IPS DF 4.7 (cell line): ENCODE data around the gene SERPINB11.
"Not testable (repeated sequence)": the region's sequence is repeated elsewhere in the genome, so short reads cannot be mapped to it uniquely, and the experiment has no call there.

Experiments used
- DNase-seq: peaks from one replicate; pipeline ENCODE4 v3.0.0-alpha.2; 2013; ENCODE audit warnings: low spot score; ENCODE audit errors: extremely low read depth

SERPINB11 gene, protein sequence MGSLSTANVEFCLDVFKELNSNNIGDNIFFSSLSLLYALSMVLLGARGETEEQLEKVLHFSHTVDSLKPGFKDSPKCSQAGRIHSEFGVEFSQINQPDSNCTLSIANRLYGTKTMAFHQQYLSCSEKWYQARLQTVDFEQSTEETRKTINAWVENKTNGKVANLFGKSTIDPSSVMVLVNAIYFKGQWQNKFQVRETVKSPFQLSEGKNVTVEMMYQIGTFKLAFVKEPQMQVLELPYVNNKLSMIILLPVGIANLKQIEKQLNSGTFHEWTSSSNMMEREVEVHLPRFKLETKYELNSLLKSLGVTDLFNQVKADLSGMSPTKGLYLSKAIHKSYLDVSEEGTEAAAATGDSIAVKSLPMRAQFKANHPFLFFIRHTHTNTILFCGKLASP

DNA sequence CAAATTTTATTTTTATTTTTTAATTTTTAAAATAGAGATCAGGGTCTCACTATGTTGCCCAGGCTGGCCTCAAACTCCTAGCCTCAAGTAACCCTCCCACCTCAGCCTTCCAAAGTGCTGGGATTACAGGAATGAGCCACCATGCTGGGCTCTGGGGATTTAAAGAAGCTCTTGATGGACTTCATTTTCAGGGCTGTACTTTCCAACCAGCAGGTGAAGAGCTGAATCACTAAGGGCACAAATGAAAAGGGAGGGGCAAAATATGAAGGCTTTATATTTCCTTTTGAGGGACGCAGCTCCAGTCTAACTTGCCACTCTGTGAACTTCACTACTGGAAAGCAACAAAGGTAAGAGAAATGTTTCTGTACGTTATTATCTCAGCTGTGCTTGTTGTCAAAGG, at the start of gene SERPINB11:
TSS of gene SERPINB11 (plus strand) at position 301 of the 400 bp plus-strand sequence. CDS start 7,234 bp downstream, outside the sequence.
- DNase-seq, result no peak

DNA sequence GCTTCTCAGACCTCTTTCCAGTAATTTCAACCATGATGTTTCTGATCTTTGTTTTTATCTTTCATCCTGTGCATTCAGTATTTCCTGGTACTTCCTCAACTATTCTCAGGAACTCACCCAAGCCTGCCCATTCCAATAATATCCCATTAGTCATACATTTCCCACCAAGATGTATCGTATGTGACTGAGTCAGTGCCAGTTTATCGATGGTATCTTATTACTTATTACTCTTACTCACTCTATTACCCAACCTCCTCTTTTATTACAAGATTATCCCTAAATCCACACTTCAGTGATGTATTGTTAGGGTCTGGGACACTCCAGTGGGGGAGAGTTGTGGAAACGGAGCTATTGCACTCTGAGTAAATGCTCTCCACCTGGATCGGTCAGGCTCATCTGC, 43.8 kb upstream of the SERPINB11 start:
- DNase-seq, result not testable (repeated sequence)

DNA sequence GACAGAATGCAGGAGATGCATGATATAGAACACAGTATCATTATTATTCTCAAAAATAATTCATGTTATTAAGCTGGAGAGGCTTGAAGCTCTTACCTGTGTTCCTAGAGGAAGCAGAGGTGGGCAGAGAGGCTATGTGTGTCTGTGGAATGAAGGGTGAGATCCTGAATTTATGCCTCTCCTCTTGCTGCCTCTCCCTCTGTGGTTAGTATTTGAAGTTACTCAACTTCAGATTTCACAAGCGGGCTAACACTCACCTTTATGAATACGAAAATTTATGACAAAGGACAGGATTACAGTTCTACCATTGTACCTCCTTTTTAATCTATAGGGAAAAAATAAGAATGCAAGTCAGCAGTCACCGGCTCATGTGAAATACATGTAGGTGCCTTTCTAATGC, 41.0 kb upstream of the SERPINB11 start, which contains the start of gene SERPINB3:
TSS of gene SERPINB3 (minus strand) at position 144 of the 400 bp plus-strand sequence. CDS start 677 bp downstream, outside the sequence.
- not testable (repeated sequence) for DNase-seq

DNA sequence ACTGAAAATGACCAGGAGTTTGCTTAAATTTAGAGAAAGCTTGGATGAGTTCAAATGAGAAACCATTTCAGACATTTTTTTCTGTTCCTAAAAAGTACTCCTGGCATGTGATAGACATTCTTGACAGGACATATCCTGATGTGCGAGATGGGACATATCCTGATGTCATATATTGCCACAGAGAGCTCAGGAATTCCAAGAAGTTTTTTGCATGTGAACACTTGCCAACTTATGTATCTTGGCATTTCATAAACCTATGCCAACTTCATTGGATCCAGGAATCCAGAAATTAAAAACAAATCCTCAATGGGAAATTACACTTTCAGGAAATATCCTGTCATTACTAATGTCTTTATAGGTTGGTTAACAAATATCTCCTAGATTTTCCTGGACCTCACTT, 38.2 kb upstream of the SERPINB11 start:
- no peak for DNase-seq

DNA sequence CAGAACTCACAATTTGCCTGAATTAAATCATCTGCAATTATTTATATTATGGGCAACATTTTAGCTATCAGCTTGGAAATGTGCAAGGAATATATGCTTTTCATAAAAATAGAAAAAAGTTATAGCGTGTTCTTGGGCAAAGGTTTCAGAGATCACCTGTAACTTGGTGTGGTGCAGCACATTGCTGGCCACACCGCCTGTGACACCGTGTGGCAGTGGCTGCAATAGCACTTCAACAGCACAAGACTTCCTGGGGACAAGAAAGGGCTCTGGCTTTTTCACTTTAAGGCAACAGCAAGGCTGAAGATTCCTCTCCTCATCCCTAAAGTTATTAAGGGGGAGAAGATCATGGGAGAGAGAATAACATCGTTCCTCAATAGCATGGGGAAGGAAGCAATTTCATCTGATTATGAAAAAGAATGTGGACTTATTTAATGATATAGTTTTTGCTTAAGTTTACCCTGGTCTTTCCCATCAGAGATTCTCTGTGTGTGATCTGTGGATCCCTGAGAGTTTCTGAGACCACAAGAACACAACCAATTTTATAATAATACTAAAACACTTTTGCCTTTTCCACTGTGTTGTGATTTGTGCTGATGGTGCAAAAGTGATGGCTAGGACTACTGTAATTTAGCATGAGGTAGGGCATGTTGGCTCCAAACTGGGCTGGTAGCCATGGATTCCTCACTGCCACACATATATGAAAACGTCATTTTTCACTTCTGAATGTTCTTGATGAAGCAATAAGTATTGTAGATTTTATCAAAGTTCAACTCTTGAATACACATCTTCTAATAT, 26.0 kb upstream of the SERPINB11 start:
- DNase-seq, result no peak

DNA sequence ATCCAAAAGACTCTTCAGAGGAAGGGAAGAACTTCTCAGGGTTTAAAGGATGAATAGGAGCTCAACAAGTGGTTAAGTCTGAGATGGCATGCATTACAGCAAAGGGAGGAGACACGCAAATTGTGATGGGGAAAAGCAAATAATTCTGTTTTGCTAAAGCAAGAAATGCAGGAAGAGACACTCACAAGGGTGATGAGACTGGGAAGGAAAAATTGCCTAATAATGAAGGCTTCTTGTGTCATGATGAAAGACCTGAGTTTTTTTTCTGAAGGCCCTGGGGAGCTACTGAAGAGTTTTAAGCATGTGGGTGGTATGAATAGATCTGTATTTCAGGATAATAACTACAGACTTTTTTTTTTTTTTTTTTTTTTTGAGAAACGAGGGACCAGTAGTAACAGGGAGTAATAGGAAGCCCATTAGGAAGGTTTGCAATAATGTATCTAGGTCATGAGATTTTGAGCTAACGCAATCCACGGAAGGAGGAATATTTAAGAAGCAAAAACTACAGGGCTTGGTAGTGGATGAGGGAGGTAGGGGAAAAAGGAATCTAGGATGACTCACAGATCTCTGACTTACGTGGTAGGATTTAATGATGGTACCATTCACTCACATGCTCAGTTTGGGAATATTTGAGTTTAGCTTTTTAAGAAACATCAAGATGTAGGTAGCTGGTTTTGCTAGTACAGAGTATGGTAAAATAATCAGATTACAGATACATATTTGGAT, 25.1 kb upstream of the SERPINB11 start:
- DNase-seq, result no peak

DNA sequence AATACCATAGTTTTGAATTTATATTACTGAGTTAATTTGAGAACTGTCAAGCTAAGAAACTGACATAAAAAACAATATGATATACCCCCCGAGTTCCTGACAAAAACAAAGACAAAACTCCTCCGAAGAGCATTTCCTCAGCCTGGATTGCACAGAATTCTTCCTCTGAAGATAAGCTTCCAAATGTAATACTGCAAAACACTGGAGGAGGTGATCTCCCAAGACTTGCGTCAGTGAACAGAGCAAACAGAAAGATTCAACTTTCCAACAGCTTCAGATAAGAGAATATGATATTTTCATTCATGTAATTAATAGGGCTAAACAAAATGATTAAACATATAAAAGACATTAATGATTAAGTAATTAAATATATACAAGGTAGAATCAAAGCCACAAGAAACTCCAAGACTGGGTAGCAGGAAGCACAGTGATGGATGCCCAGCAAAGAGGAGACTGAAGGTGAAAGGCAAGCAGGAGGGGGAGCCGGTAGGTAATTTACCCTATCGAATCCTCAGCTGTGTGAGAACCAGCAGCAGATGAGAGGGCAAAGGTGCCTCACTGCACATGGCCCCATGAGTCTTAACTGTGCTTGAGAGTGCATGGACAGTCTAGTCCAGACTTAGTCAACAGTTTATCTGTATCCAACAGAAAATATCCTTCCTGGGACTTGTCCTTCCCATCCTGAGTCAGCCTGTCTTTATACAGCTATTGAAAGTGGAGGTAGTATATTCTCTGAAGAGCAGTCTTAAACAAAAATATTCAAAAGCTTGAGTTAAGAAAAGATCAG, 22.7 kb upstream of the SERPINB11 start:
- no peak for DNase-seq

DNA sequence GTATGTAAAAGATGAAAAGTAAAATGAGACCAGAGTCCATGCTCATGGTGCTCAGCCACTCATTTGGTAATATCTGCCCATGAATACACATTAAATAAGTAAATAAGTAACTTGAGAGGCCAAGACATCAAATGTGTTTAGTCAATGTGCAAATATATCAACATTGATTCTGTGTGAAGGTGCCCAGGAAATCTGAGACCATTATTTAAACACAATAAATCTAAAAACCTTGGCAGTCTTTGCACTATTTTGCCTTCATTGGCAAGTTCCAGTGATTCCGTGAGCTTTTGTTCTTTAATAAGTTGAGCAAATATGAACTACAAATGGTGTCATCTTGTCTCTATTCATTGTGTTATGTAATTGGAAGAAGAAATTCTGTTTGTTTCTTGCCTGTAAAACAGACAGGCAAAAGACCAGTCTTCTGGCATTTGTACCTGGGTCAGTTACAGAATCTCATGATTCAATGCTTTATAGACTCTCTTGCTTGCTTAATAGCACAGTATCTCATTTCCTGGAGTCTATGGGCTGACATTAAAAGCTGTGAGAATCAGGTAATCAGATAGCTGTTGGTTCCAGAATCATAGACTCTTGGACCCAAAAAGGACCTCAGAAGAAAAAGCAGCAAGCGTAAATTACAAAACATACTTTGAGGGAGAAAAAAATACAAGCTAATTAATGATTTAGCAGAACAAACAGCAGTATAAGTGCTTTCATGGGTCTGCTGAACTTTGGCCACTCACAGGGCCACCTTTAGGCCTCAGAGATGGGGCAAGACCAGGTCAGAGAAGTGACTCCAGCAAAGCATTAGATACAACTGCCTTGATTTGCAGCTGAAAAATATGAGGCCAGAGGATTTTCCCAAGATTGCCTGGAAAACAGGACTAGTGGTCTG, 21.1 kb upstream of the SERPINB11 start:
- no peak for DNase-seq

DNA sequence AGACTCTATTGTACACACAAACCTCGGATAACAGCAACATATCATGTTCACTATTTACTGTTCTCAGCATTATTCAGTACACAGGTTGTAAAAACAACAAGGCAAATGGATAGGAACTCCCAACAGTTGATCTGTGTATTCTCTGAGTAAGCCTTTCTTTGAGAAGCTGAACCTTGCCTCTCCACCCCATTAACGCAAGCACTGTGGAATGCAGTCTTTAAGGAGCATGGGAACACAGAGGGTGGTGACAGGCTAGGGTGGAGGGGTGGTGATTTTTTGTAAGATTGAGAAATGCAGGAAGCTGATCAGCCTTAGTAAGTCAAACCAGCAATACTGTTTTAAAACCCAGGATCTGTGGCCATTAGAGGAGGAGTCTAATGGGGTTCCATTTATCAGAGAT, 19.6 kb upstream of the SERPINB11 start:
- no peak for DNase-seq

DNA sequence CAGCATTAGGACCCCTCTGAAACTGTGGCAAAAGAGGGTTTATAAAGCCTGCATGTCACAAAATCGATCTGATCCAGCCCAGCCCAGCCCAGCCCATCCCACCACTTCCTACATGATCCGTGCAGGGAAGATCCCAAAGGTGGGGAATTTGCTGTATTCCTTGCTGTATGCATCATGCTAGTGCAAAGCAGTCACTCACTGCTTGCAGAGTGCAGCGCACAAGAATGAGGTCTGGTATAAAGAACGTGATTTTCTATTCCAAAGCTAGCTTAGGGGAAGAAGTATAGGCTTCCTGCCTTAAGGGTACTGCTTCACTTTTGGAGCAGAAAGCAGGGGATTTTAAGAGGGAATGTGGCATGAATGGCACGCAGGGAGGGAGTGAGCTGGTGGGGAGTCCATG, 18.9 kb upstream of the SERPINB11 start:
- no peak for DNase-seq

DNA sequence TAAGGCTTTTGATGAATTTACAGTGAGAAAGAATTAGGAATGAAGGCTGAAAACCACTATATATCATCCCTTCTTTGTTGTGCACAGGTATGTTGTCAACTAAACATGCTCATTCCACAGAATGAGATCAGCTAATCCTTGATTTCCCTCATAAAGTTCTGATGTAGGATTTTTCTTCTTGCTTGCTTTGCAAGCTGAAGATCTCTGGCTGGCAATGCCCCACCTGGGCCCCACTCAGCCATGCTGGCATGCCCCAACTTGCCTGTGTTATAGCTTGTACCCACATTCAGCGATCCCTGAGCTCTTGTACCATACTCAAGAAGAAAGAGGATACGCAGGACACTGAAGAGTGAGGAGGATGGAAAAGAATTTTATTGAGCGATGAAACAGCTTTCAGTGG, 18.0 kb upstream of the SERPINB11 start:
- DNase-seq, result no peak

DNA sequence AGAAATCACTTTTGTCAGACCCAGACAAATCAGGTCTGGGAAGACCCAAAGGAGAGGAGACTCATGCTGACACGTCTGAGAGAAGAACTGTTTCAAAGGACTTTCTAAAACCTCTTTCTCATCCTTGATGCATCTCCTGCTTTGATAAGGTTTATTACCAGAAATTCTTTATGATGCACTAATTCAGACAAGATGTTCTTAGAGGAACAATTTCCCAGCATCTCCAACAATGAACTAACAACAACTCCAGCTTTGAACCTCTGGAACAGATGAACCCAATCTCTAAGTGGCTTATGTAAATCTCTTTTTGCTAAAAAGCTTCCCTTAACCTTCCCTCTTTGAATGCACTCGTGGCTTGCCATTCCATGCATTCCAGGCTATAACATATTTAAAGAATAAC, 15.9 kb upstream of the SERPINB11 start:
- DNase-seq, result no peak

DNA sequence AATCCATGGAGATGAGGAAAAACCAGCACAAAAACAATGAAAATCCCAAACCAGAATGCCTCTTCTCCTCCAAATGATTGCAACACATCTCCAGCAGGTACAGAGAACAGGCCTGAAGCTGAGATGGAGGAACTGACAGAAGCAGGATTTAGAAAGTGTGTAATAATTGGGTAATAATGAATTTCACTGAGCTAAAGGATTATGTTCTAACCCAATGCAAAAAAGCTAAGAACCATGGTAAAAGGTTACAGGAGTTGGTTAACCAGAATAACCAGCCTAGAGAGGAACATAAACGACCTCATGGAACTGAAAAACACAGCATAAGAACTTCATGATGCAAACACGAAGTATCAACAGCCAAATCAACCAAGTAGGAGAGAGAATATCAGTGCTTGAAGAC, 13.7 kb upstream of the SERPINB11 start:
- DNase-seq, result no peak

DNA sequence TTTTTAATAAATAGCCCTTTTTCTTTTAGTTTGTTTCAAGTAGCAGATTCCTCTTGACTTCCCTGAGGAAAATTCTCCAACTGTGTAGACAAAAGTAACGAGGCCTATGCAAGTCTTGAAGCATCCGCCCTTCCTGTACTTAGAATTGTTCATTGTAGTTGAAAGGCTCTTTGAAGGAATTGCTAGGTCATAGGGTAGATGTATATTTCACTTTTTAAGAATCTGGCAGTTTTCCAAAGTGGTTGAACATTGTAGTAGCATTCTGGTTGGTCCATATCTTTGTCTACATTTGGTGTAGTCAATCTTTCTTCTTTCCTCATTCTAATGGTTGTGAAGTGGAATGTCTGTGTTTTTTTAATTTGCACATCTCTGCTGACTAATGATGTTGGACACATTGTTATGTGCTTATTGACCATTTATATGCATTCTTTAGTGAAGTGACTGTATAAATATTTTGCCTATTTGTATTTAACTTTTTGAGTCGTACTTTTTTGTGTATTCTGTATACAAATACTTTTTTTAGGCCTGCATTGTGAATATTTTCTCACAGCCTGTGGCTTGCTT, 5.6 kb upstream of the SERPINB11 start:
- DNase-seq, result no peak

DNA sequence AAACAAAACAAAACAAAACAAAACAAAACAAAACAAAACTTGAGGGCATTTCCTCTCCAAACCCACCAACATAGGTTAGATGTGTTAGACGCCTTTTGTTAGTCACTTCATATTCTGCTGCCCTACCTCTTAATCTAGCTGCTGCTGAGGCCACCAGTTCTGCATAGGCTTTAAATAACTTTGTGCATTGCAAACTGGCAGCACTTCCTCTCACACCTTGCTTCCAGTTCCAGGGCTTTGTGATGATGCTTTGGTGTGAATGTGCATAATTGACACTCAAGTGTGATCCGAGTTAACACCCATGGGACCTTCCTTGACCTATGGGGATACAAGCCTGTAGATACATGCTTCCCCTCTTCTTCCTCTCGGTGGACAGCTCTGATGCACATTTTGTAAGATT, 2.3 kb upstream of the SERPINB11 start:
- no peak for DNase-seq

DNA sequence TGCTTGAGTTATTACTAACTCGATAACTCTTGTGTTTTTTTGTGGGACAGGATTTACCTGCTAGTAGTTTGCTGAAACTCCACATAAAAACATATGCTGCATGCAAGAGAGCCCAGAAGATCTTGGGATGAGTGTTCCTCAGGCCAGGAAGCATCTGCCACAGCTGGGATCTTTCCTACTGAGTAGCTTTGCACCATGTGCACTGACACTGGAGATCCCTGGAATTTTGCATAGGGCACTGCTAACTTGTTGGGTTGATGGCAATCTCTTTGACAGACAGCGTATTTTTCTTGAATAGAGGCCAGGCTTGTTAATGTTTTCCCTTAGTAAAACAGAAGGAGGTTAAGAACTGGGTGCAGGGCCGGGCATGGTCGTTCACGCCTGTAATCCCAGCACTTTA, 808 bp upstream of the SERPINB11 start:
- DNase-seq, result no peak

DNA sequence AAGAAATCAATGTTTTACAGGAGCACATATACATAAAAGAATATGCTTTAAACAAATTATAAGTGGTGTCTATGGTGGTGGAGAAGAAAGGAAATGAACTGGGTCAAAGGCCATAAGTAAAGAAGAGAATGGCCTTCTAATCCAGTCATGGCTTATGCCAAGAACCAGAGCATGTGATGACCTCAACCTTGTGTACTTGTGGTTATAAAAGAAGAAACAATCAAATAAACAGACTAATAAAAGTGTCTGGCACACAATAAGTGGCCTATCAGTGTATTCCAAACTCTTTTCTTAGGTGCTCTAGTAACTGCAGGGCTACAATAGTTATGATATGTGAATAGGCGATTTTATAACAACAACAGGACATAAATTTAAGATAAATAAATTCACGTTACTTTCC, 2.6 kb downstream of the SERPINB11 start:
- no peak for DNase-seq

DNA sequence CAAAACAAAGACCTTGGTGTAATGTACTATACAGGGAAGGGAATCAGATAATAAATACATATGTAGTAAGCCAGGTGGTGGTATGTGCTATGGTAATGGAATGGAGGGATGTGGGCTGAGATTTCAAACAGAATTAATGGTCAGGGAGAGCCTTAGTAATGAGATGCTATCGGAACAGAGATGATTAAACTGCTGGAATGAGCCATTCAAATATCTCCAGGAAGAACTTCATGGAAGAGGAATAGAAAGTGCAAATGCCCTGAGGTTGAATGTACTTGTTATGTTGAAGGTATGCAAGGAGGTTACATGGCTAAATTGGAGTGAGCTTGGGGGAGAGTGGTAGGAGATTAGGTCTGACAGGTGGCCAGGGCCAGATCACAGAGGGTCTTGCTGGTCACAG, 5.1 kb downstream of the SERPINB11 start:
- DNase-seq, result no peak

DNA sequence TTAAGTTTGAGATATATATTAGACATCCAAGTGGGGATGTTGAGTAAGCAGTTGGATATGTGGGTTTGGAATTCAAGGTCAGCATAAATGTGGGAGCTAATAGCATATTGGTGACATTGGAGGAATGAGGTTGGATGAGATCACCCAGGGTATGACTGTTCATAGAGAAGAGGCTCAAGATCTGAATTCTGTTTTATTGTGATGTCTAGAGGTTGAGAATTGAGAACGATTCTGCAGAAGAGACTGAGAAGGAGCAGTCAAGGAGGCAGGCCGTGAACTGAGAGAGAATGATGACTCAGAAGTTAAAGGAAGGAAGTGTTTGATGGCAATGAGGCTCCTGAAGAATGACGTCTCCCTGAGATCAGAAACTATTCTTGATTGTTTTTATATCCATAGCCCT, 5.9 kb downstream of the SERPINB11 start:
- DNase-seq, result no peak
